Spleen (tissue), 7 donors: ENCODE data around the gene PRKCE.

Experiments
- POLR2A ChIP-seq, 3 donors: fragments of 450-650 bp; IDR thresholded peaks; one replicate each; pipeline ENCODE4 v1.5.1; 2017; ENCODE audit warnings: antibody characterized with exemption in 3 of 3, mild to moderate bottlenecking in 1 of 3
- TF ChIP-seq, protein P1 (sequence below), 11 experiments: fragments of 200-600 bp in 7 of 11; fragments of 450-650 bp in 4 of 11; sonication (generic) in 4 of 11; IDR thresholded peaks in 8 of 11; conservative IDR thresholded peaks in 3 of 11; 1 replicate in 7 of 11; 2 replicates in 4 of 11; pipeline versions ENCODE4 v1.4.0 to v1.8.0; 2016 to 2021; ENCODE audit warnings: antibody characterized with exemption in 11 of 11, inconsistent platforms in 4 of 11, mild to moderate bottlenecking in 1 of 11
- donor health status: DM: no; HTN: no; CAD: no; lungs with moderate emphysema.
- donor health status: DM: no; HTN: no; CAD: no.
- donor health status: DM: no; HTN: no; CAD: no.

DNA sequence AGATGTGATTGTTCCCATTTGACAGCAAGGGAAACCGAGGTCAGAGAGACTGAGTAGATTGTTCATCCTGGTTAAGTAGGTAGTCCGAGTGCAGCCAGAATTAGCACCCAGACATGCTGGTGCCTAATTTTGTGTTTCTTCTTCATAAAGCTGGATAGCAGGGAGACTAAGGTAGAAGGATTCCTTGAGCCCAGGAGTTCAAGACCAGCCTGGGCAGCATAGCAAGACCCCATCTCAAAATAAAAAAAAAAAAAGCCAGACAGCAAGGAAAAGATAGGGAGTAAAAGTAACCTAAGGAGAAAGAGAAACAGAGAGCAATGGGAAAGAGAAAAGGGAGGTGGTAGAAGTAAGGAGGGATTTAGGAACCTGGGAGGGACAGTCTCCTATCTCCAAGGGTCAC lies 120.6 kb downstream of the PRKCE start:
- TF ChIP-seq, protein P1, sequence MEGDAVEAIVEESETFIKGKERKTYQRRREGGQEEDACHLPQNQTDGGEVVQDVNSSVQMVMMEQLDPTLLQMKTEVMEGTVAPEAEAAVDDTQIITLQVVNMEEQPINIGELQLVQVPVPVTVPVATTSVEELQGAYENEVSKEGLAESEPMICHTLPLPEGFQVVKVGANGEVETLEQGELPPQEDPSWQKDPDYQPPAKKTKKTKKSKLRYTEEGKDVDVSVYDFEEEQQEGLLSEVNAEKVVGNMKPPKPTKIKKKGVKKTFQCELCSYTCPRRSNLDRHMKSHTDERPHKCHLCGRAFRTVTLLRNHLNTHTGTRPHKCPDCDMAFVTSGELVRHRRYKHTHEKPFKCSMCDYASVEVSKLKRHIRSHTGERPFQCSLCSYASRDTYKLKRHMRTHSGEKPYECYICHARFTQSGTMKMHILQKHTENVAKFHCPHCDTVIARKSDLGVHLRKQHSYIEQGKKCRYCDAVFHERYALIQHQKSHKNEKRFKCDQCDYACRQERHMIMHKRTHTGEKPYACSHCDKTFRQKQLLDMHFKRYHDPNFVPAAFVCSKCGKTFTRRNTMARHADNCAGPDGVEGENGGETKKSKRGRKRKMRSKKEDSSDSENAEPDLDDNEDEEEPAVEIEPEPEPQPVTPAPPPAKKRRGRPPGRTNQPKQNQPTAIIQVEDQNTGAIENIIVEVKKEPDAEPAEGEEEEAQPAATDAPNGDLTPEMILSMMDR (IDR thresholded peaks at IDR 0.05 in 8 of 11, conservative IDR thresholded peaks at IDR 0.05 in 3 of 11) = no peak
- no peak for TF ChIP-seq POLR2A (IDR thresholded peaks at IDR 0.05)
